Left lung (tissue), 14 donors: Measurements from ENCODE around the gene CPHXL. TPM values are rescaled to one million over a fixed set of nuclear protein-coding genes. Genes with fewer than 3 reads are reported as not detected.

Experiments
- ATAC-seq: fragments of 200-7000 bp; cut with Tn5 transposase; one replicate; pipeline ENCODE4 v1.9.1; 2020; ENCODE audit warnings: moderate library complexity
- DNase-seq, 4 donors: peaks; one replicate each; pipeline ENCODE4 v3.0.0-alpha.2; 2013 to 2020
- H3K27ac ChIP-seq, 2 donors: fragments of 200-600 bp; sonication (generic) in 1 of 2; one replicate each; pipeline versions ENCODE4 v1.5.0 to v1.8.0; 2020 to 2021
- H3K27me3 ChIP-seq, 2 donors: fragments of 200-600 bp; sonication (generic) in 1 of 2; one replicate each; pipeline versions ENCODE4 v1.5.0 to v1.8.0; 2020 to 2021
- H3K36me3 ChIP-seq, 2 donors: fragments of 200-600 bp; sonication (generic) in 1 of 2; one replicate each; pipeline versions ENCODE4 v1.5.0 to v1.8.0; 2020 to 2021
- H3K4me1 ChIP-seq, 2 donors: fragments of 200-600 bp; one replicate each; pipeline ENCODE4 v1.8.0; 2021
- H3K4me3 ChIP-seq, 2 donors: fragments of 200-600 bp; sonication (generic) in 1 of 2; one replicate each; pipeline versions ENCODE4 v1.5.0 to v1.8.0; 2020 to 2021; ENCODE audit warnings: mild to moderate bottlenecking in 1 of 2
- H3K9me3 ChIP-seq, 2 donors: fragments of 200-600 bp; sonication (generic) in 1 of 2; one replicate each; pipeline versions ENCODE4 v1.5.0 to v1.8.0; 2020 to 2021
- intact Hi-C, 2 donors: fragments of 100-400 bp; cut with DNase I; formaldehyde crosslinking; loops; one replicate each; pipeline versions ENCODE4 v1.11.2 to v1.14.2; 2022
- long read RNA-seq, 12 donors: library from polyadenylated mRNA in 2 of 12; unstranded in 2 of 12; transcript quantifications; one replicate each; pipeline ENCODE4 v2.0.0 and lab custom pipeline, GENCODE V29; 2019 to 2026
- polyA plus RNA-seq, 6 donors: library from polyadenylated mRNA; unstranded; fragments of 120-200 nt; gene quantifications; one replicate each; pipeline ENCODE4 v1.2.1, GENCODE V29; 2013; ENCODE audit not compliant: insufficient read length in 6 of 6
- total RNA-seq, 2 donors: library from RNA; stranded (reverse); fragmentation: NEBNext Ultra II Directional; extraction: Animal tissue kit (Norgen Biotek cat#: 25700); gene quantifications; one replicate each; pipeline ENCODE4 v1.2.1, GENCODE V29; 2021
- TF ChIP-seq, protein P1 (sequence below), 2 donors: fragments of 200-600 bp; sonication (generic) in 1 of 2; IDR thresholded peaks; one replicate each; pipeline versions ENCODE4 v1.5.0 to v1.8.0; 2021; ENCODE audit warnings: antibody characterized with exemption in 2 of 2
- donor health status: DM: no; HTN: yes; CAD: no.
- donor health status: DM: no; HTN: no; CAD: no.

CPHXL gene
- total RNA-seq (not detected), polyA plus RNA-seq (under 1 TPM in 1 of 6 donors, not detected in 5; 0.17 TPM)
- long read RNA-seq, donor 1: 0 reads
- long read RNA-seq, donor 2: 0 reads
- long read RNA-seq, donor 3: 0 reads
- long read RNA-seq, donor 4: 0 reads
- long read RNA-seq, donor 5: 0 reads
- long read RNA-seq, donor 6: 0 reads
- long read RNA-seq, donor 7: 0 reads
- long read RNA-seq, donor 8: 0 reads
- long read RNA-seq, donor 9: 0 reads
- long read RNA-seq, donor 10: 0 reads
- long read RNA-seq, donor 11: 0 reads
- long read RNA-seq, donor 12: 0 reads

DNA sequence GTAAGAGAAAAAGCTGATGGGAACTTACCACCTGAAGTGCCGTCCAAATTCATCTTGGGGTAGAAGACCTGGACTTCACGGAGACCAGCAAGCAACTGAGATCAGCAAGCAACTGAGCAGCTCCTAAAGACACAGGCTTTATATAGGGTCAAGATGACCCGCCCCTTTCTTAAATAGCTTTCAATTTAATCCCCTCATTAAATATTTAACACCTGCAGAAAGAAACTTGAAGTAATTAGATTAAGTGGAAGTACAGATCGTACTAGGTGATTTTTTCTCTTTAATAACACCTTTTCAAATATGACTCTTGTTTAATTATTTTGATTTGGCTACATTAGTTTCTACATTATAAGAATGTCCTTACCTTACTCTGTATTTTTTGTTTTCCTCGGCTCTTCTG is at the start of gene CPHXL:
Gene CPHXL, minus strand, starts transcription at position 101 of the 400 bp plus-strand sequence. Its CDS starts 48 bp downstream, at position 53.
- DNase-seq (no peak), ATAC-seq (no peak)
- H3K27ac ChIP-seq: no peak within 1 kb of the TSS
- H3K9me3 ChIP-seq: peaks cover 0 to 2% of the 10 kb centered on the region in 2 donors
- H3K4me3 ChIP-seq: no peak within 1 kb of the TSS
- no peaks in the 10 kb centered on the region for H3K36me3 ChIP-seq
- H3K4me1 ChIP-seq: no peaks in the 10 kb centered on the region
- H3K27me3 ChIP-seq: no peaks in the 10 kb centered on the region
- intact Hi-C loops: no loop called here
- TF ChIP-seq, protein P1, sequence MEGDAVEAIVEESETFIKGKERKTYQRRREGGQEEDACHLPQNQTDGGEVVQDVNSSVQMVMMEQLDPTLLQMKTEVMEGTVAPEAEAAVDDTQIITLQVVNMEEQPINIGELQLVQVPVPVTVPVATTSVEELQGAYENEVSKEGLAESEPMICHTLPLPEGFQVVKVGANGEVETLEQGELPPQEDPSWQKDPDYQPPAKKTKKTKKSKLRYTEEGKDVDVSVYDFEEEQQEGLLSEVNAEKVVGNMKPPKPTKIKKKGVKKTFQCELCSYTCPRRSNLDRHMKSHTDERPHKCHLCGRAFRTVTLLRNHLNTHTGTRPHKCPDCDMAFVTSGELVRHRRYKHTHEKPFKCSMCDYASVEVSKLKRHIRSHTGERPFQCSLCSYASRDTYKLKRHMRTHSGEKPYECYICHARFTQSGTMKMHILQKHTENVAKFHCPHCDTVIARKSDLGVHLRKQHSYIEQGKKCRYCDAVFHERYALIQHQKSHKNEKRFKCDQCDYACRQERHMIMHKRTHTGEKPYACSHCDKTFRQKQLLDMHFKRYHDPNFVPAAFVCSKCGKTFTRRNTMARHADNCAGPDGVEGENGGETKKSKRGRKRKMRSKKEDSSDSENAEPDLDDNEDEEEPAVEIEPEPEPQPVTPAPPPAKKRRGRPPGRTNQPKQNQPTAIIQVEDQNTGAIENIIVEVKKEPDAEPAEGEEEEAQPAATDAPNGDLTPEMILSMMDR (IDR thresholded peaks at IDR 0.05): no peak

DNA sequence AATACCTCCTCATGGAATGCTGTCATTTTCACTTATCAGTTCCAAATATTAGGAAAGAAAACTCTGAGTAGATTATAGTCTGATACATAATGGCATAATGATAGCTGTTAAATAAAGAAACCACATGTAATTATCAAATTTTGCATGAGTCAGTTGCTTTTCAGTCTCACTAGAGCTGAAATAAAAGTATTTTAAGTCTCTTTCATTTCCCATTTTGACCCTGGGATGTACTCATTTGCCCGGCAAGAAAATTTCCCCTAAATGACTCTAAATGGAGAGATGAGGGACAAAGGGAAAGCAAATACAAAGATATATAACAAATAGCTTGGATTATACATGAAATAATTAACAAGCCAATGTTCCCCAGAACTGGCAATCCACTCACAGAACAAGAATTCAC is 47.9 kb upstream of the CPHXL start:
- no peaks in the 10 kb centered on the region for H3K27me3 ChIP-seq
- TF ChIP-seq, protein P1 (IDR thresholded peaks at IDR 0.05): no peak

DNA sequence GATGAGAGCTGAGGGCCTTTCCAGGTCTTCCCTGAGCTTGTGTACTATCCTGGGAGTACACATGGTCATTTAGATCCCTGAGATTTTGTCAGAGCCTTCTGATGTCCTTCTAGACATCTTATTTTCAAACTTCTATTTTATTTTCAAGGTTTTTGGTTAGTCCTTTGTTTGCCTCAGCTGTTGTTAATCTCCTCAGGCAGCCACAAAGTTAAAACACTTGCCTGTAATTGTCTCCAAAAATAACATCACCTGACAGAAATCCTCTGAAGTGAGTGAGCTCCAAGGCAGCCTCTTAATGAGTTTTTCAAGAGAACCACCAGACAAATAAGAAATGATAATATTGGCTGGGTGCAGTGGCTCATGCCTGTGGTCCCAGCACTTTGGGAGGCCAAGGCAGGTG is 43.8 kb upstream of the CPHXL start:
- DNase-seq (no peak), ATAC-seq (no peak)
- Histone ChIP-seq H3K9me3 (no peaks in the 10 kb centered on the region), H3K36me3 (no peaks in the 10 kb centered on the region), H3K4me3 (no peak overlapping the region), H3K27me3 (no peaks in the 10 kb centered on the region), H3K4me1 (no peaks in the 10 kb centered on the region), H3K27ac (no peak overlapping the region)
- intact Hi-C loops: no loop called here
- TF ChIP-seq, protein P1 (IDR thresholded peaks at IDR 0.05): no peak

More for the DNA sequence above, 47.9 kb upstream of the CPHXL start:
- H3K36me3 ChIP-seq: no peaks in the 10 kb centered on the region
- no peak overlapping the region for H3K4me3 ChIP-seq
- intact Hi-C loops: no loop called here
- no peak overlapping the region for H3K27ac ChIP-seq
- ATAC-seq (no peak), DNase-seq (no peak)
- H3K9me3 ChIP-seq: no peaks in the 10 kb centered on the region
- no peaks in the 10 kb centered on the region for H3K4me1 ChIP-seq

DNA sequence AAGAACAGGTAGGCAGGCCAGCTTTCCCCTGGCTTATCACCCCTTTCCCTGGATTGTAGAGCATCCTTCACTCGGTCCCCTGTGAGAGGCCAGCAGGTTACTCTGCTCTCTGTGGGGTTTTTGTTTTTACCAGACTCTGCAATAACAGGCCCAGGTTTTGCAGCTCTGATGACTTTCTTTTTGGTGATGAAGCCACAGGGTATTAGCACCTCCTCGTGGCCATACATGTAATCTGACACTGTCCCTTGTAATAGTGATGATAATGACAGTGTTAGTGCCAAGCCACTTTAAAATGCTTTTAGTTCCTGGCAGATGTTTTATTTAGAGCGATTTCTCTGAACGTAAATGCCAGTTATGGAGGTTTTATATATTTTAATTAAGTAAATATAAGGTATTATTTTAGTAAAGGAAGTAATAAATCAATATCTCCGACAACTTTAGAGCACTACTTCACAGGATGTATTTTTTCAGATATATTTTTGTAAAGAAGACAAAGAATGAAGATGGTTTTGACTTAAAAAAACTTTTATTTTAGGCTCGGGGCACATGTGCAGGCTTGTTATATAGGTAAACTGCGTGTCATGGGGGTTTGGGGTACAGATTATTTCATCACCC is 38.0 kb upstream of the CPHXL start:
- TF ChIP-seq, protein P1 (IDR thresholded peaks at IDR 0.05): peak; percentile 54 to 69
- no peaks in the 10 kb centered on the region for H3K36me3 ChIP-seq
- no peaks in the 10 kb centered on the region for H3K27me3 ChIP-seq
- intact Hi-C loops: no loop called here
- H3K9me3 ChIP-seq: no peaks in the 10 kb centered on the region
- H3K27ac ChIP-seq: no peak overlapping the region
- ATAC-seq: peak; percentile 98
- DNase-seq: peak in 2 of 4 donors; percentile 54 to 81
- H3K4me3 ChIP-seq: no peak overlapping the region
- no peaks in the 10 kb centered on the region for H3K4me1 ChIP-seq

DNA sequence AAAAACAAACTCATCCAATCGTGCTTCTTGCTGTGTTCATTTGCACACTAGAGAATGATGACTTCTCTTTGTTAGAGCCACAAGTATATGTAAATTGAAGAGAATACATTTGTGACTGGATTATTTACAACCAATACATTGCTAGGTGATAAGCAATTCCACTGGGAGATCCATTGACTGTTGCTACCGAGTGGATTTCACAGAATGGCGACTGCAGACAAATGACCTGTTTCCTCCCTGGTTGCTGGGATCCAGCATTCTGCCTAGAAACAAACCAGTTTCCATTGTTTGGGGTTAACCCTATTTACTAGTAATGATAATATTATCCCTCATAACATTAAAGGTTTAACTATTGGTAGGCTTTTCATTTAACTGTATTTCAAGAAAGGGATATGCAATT is 36.9 kb upstream of the CPHXL start:
- Histone ChIP-seq H3K9me3 (no peaks in the 10 kb centered on the region), H3K36me3 (no peaks in the 10 kb centered on the region), H3K27ac (no peak overlapping the region), H3K4me1 (no peaks in the 10 kb centered on the region), H3K27me3 (no peaks in the 10 kb centered on the region), H3K4me3 (no peak overlapping the region)
- intact Hi-C loops: no loop called here
- TF ChIP-seq, protein P1 (IDR thresholded peaks at IDR 0.05): no peak
- ATAC-seq: no peak
- DNase-seq: no peak
